NCI-H1417 treated with DMSO at 0.1 percent for 48 hours (cell line): ENCODE results near the gene MRPL10.

ENCODE experiments used
- DNase-seq: peaks from one replicate; lab custom pipeline; 2025; lab: John Stamatoyannopoulos, UW

MRPL10 gene

DNA sequence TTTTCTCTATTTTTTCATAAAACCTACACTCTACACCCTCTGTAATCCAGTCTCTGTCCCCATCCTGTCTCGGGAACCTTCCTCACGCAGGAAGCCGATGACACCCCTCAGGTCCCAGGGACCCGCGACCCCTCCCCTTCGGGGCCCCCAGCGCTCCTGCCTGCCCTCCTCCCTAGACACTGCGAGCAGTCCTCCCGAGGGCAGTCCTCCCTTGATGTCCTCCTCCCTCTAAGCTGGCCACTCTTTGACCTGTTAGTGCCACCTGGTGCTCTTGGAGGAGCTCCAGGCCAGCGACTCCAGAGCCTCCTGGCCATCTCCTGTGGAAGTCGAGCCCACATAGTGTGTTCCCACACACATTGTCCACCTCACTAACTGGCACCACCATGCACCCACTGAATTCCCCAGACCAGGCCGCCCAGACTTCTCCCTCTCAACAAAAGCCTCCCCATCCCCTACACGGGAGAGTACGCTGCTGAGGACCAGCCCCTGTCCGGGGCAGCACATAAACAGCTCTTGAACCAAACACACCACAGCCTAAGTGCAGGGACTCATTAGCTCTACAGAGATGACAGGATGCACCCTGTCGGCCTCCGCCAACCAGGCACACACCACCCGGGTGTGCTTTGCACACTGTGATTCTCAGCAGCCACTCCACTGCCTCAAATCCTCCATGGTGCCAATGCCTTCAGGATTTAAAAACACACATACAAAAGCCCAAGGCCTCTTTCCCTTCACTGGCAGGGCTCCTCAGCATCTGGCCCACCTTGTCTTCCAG, 19.0 kb downstream of the MRPL10 start:
- no peak for DNase-seq

DNA sequence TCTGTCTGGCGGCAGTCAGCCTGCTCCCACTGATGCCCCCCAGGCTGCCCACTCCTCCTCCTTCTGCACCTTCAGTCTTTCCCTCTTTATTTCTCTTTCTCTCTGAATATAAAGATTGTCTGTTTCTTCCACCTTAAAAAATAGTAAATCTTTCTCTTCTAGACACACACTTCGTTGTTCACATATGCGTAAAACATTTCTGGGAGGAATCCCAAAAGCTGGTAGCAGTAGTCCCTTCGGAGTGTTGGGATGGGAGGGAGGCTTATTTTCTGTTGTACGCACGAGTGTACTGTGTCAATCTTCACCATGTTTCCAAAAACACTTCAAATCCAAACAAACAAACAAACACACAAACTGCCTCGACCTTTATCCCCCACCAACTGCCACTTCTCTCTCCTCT, 19.6 kb downstream of the MRPL10 start:
- no peak for DNase-seq

DNA sequence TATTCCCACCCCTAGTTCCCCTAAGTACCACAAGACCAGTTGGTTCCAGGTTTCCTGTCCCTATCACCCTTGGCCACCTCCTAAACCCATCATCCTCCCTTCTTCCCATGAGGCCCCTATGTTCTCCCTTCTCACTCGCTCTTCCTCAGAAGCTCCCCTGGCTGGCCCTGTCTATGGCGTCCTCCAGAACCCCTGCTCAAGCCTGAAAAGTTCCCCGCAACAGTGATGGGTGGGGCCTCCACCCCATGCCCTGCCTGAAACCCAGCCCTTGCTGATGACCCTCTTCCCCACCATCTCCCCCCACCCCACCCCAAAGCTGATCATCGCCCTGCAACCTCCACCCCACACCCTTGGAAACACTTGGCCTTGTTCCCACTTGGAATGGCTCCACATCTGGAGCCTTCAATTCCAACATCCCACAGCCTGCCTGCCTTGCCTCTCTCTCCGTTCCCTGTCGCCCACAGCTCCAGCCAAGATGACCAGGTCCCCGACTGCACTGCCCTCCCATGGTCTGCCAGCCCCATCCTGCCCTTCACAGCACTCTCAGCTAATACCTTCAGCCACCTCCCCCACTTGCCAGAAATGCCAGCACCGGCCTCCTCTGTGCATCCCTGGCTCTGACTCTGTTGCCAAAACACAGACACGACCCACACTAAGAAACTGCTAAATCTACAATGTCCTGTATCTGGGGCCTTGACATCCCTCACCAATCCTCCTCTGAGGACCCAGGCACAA, 20.3 kb downstream of the MRPL10 start:
- no peak for DNase-seq

DNA sequence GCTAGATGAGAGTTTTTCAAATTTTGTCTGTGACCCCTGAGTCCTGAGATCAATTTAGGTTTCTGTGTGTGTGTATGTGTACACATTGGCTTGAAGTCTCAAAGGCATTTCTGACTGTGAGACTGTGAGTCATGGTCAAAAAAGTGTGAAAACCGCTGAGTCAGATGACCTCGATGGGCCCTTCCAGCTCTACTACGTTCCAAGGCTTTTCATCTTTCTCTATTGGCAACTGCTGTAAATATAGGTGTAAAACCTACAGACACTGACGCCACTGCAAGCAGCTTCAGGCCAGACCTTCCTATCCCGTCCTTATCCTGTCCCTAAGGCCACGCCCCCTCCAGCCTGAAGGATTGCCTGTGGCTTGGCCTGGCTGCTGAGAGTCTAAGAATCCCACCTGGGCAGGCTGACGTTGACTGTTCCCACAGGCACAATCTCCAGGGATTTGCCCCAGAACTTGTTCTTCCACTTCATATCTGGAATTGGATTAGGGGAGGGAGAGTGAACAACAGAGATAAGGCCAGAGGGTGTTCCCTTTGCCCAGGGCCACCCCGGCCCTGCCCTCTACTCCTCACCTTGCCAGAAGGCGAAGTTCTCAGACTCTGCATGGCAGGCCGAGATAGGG, 21.0 kb downstream of the MRPL10 start:
- DNase-seq: no peak

DNA sequence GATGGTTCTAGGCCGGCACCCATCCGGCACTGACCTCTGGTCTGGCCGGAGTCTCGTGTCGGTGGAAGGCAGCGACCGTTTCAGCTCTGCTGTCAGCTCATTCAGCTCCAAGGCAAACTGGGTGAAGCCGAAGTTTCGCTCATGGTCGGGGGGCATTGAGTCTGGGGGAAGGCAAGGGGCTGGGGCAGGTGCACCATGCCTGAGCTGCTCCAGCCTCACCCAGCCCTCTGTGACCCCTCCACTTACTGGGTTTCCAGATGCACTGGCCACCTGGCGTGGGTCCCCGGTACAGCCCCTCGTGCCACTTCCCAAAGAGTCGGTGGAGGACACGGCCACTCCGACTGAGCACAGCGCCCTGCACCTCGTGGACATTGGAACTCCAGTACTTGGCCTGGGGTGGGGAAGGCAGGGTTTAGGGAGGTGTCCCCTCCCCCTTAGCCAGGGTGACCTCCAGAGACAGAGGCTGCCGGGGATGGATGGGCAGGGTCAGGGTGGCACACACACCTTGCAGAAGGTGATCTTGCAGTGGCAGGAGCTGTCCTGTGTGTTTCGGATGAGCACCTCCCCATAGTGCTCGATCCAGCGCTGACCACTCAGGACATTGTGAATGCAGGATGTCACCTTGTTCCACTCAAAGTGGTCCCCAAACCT, 22.4 kb downstream of the MRPL10 start:
- DNase-seq: no peak

DNA sequence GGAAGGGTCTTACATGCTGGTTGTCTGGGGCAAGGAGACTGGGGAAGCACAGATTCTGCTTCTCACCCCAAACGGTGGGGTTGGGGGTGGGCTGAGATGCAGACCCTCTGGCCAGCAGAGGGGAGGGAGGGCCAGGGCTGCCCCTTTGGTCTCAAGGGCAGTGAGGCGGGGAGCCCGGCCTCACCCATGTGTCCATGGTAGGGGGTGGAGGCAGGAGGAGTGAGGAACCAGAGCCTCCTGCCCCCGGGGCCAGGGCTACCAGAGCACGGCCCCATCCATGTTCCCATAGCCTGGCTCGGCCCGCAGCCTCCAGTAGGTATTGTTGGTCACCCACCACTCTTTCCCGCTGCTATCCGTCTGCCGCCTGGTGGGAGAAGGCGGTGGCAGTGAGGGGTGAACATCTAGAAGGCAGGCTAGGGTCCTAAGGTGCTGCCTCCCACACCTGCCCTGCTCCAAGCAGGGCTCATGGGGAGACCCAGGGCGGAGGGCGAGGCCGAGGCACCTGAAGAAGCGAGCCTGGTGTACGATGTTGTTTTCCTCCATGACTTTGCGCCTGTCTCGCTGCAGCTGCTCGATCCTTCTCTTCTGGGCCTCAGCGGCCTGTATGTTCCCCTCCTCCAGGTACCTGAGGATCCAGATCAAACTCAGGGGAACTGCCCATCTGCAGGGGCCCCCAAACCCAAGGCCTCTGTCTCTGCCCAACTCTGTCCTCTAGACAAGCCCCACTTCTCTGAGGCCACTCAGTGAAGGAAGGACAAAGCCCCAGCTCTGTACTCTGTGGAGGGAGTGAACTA, 23.1 kb downstream of the MRPL10 start:
- DNase-seq: no peak

DNA sequence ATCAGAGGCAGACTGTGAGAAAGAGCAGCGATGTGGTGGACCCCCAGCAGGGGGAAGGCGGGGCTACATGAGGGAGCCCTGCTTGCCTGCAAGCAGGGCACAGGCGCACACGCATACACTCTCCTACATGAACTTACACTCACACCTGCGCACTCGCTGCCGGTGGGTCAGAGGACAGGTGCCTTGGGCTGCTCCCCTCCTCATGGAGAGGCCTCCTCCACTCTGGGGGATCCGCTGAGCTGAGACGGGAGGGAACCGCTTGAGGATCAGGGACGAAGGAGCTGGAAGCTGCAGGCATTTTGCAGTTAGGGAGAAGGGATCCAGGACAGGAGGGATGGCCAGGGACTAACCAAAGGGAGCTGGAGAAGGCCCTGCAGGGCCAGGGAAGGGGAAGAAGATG, 23.9 kb downstream of the MRPL10 start:
- DNase-seq: no peak

DNA sequence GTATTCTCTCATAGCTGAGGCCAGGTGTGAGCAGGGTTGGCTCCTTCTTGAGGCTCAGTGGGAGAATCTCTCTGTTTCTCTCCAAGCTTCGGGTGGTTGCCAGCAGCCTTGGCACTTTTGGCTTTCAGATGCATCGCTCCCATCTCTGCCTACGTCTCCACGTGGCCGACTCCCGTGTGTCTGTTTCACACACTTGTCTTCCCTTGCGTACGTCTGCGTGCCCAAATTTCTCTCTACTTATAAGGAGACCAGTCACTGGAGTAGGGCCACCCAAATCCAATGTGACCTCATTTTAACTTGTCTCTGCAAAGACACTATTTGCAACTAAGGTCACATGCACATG, 24.5 kb downstream of the MRPL10 start:
- DNase-seq: no peak

DNA sequence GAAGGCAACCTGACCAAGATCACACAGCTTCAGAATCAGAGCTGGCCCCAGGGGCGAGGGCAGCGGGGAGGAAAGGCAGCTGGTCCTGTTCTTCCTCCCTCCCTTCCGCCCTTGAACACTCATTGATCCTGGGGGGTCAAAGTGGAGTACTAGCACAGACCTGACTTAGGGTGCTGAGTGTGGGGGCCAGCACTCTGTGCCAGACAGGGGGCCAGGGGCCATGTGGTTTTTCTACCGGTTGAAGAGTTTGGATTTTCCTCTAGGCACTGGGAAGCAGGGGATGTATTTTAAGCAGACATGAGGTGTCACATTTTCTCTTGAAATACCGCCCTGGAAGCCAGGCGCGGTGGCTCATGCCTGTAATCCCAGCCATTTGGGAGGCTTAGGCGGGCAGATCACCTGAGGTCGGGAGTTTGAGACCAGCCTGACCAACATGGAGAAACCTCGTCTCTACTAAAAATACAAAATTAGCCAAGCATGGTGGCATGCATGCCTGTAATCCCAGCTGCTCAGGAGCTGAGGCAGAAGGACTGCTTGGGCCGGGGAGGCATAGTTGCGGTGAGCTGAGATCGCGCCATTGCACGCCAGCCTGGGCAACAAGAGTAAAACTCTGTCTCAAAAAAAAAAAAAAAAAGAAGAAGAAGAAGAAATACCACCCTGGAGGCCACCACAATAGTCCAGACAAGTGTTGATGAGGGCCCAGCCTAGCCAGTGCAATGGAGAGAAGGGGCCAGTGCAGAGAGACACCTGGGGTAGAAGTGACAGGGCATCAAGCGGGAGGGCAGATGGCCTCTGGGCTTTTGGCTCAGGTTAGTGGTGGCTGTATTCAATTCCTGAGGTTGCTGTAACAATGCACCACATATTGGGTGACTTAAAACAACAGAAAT, 25.1 kb downstream of the MRPL10 start:
- no peak for DNase-seq

DNA sequence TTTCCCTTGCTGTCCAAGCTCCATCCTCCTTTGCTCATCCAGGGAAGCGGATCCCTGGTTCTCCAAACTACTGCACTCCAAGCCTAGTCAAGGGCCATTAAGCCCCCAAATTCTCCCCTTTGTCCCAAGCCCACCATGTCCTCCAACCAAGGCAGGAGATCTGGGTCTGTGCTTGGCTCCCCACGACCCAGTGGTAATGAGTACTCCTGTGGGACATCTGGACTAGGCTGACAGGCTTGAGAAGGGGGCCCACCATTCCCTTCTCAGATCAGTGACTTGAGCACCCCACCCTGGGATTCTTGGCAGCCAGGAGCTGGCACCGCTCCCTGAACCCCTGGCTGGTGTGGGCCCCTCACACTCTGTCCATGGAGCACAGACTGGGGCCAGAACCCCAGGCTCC, 26.9 kb downstream of the MRPL10 start:
- DNase-seq: no peak

DNA sequence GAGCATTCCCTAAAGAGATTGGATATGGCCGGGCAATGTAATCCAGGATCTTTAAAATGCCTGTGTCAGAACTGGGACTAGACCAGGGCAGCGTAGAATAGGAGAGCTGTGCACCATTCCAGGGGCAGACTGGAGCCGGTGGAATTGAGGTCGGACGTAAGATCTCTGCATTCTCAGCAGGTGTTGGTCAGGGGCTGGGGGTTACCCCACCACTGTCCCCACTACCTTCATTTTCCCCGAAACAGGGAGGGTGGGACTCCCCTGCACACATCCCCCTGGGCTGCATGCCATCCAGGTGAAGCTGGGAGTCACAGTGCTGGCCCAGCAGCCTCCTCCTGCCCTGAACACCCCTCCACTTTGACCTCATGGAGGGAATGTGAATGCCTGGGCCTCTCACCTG, 27.6 kb downstream of the MRPL10 start:
- DNase-seq: no peak

DNA sequence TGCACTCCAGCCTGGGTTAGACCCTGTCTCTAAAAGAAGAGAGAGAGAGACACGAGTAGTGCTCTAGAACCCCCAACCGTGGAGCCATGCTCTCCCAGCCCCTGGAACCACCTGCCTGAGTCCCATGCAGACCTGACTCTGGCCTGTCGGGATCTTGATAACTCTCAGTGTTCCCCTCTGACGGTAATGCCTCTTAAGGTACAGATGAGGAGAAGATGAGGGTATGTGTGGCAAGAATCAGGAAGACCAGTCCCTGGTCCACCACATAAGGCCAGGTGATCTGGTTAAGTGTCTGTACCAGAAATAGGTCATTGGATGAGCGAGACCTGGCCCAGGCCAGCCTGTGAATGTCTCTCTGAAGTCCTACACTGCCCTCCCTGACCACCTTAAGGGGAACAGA, 28.1 kb downstream of the MRPL10 start:
- DNase-seq: no peak

DNA sequence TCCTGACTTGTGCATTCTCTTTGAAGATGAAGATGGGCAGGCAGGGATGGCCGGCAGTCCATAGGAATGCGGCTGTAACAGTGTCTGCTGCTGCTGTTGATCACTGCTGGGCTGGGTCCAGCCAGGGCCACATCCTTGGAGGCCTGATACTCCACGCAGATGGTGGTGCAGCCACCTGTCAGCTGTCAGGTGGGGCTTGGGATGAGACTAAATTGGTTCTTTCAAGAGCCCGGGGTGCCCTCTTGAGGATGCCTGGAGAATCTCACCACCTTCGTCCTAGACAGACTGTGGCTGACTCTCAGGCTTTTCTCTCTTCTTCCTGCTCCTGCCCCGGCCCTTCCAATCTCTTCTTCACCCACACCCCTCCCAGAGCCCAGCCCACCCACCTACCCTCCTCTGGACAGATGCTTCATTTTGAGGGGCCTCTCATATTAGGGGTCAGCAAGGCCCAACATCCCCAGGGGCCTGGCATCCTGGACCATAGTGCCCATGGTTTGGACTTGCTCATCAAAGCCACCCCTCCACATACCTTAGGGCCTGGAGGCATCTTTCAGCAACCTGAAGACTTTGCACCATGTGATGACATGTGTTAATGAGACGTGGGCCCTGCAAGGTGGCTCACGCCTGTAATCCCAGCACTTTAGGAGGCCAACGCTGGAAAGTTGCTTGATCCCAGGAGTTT, 28.9 kb downstream of the MRPL10 start:
- peak; percentile 7 for DNase-seq

DNA sequence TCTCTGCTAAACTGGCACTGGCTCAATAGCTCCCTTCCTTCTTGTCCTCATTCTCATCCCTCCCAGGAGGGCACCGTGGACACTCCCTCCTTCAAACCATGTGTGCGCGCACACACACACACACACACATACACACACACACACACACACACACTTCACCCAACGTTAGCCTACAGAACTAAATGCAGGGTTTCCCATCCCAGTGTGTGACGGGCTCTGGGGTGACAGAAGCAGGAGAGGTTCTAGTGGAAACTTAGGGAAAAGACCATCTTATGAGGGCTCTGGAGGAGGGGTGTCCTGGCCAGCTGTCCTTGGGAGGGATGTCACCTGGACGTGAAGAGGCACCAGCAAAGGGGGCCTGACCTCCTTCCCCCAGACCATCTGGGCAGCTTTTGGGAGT, 29.4 kb downstream of the MRPL10 start:
- DNase-seq: no peak

DNA sequence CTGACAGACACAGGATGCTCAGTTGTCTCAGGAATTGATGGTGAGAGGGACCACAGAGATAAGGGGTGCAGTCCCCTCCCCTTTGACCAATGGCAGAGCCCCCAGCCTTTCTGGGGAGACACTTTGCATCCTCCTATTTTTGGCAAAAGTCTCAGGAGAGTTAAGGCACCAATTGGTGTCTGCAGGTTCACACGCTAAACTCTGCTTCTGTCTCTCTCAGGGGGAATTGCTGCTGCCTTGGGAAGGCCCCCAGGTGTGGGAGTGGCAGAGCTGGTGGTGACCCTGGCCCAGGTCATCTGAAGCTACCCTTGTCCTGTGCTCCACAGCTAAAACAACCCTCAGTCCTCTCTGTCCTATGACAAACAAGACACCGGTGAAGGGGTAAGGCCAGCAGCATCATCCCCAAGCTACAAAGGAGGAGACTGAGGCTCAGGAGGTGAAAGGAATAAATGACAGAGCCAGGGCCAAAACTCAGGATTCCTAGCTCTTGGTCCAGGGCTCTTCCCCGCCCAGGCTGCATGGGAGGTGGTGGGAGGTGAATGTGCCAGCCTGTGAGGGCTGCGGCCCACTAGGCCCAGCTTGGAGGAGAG, 30.1 kb downstream of the MRPL10 start:
- no peak for DNase-seq

DNA sequence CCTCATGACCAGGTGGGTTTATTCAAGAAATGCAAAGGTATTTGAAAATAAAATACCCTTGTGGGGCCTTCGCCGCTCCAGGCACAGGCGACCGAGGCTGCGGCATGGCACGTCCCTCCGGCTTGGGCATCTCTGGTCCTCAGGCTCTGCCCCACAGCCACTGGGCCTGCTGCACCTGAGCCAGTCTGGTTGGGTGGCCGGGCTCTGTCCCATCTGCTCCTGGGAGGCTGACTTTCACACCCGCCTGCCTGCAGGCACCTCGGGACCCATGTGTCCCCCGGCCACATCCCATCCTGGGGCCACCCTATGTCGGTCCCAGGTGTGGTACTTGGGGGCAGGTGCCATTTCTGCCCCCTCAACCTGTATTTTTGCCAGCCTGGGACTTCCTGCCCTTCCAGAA, 30.7 kb downstream of the MRPL10 start:
- no peak for DNase-seq

DNA sequence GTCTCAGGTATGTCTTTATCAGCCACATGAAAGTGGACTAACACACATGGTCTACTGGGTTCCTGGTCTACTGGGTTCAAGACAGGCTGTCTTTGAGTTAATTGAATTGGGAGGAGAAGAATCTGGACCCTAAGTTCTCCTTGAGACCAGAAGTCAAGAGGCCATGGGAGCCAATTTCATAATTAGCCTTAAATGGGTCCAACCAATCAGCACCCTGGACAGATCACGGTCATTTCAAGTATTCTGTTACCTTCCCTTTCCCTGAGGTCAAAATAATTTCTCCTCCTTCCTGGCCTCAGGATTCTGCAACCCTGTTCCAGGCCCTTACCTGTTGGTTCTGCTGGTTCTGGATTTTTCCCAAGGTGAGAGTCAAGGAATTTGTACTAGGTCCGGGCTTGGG, 33.5 kb downstream of the MRPL10 start:
- DNase-seq: no peak

DNA sequence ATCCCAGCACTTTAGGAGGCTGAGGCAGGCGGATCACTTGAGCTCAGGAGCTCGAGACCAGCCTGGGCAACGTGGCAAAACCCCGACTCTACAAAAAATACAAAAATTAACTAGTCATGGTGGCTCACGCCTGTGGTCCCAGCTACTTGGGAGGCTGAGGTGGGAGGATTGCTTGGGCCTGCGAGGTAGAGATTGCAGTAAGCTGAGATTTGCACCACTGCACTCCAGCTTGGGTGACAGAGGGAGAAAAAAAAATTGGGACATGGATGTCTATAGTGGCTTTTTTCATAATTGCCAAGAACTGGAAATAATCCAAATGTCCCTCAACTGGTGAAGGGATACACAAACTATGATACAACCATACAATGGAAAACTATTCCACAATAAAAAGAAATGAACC, 38.4 kb downstream of the MRPL10 start:
- DNase-seq: no peak

DNA sequence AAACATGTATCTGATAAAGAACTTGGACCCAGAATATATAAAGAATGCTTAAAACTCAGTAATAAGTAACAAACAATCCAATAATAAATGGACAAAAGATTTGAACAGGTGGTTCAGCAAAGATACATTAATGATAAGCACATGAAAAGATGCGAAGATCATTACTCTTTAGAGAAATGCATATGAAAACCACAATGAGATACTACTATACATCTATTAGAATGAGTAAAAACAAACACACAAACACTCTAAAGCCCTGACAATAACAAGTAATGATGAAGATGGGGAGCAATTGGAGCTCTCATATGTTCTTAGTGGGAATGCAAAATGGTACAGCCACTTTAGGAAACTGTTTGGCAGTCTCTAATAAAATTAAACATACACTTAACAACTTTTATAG, 38.9 kb downstream of the MRPL10 start:
- DNase-seq: no peak

DNA sequence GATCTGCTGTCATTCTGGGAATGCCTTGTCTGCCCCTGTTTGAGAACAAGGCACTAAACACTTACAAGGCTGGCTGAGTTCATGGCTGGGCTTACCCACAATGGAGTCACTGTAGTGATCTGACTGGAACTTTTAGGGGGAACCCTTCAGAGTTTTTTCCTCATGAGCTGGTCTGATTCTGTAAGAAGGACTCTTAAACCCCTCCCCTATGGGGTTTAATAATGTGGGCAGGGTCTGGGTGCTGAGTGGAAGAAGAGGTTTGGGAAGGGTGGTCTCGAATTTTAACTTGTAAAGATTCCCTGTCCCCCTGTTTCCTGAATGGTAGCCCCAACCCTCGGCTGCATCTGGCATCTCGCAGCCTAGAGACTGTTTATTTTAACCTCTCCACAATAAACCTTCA, 40.3 kb downstream of the MRPL10 start:
- DNase-seq: no peak
